Measurements from ENCODE around the gene LPAR2.

DNA sequence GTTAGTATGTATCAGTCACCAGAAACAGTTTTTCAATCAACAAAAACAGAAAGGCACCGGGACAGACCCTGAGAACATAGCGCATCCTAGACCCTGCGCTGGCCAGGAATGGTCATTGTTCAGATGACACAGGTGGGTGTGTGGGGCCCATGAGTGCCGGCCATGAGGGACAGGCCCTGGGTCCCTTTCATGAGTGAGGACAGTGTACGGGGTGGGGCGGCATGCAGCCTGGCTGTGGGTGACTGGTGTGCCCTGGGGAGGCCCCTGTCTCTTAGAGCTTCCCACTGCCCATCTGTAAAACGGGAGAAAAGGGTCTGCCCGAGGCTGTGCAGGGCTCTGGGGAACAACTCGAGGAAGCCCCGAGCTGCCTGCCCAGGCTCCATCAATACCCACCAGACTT, 35.3 kb downstream of the LPAR2 start:
- TF ChIP-seq POLR2A (IDR thresholded peaks at IDR 0.05; ENCODE audit: low read depth, low read length) (no peak), POLR2AphosphoS5 (IDR thresholded peaks at IDR 0.05; ENCODE audit: low read depth, low read length) (no peak), TAF1 (IDR thresholded peaks at IDR 0.05; ENCODE audit: borderline replicate concordance, low read depth, low read length) (no peak)
